ENCODE measurements around the gene SAMD4B.

The SAMD4B gene

DNA sequence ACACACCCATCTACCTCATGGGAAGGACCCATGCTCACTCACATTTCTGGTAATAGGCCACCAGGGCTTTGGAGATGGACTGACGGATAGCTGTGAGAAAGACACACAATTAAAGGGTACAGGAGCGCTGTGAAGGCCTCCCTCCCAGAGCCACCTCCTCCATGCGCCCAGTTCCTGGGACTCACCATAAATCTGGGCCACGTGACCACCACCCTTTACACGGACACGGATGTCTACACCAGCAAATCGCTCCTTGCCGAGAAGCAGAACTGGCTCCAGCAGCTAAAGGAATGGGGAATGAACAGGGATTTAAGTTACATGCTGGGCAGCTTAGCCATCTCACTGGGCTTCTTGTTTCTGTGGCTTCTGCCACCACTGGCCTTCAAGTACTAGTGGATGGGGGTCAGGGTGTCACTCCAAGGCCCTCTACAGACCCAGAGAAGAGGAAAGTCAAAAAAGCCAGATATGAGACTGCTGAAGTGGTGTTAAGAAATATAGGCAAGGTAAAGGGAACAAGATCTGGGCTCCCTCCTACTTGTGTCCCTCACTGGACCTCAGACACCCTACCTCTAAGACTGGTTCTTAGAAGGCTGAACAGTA, 91.4 kb downstream of the SAMD4B start:
- no peak for DNase-seq

DNA sequence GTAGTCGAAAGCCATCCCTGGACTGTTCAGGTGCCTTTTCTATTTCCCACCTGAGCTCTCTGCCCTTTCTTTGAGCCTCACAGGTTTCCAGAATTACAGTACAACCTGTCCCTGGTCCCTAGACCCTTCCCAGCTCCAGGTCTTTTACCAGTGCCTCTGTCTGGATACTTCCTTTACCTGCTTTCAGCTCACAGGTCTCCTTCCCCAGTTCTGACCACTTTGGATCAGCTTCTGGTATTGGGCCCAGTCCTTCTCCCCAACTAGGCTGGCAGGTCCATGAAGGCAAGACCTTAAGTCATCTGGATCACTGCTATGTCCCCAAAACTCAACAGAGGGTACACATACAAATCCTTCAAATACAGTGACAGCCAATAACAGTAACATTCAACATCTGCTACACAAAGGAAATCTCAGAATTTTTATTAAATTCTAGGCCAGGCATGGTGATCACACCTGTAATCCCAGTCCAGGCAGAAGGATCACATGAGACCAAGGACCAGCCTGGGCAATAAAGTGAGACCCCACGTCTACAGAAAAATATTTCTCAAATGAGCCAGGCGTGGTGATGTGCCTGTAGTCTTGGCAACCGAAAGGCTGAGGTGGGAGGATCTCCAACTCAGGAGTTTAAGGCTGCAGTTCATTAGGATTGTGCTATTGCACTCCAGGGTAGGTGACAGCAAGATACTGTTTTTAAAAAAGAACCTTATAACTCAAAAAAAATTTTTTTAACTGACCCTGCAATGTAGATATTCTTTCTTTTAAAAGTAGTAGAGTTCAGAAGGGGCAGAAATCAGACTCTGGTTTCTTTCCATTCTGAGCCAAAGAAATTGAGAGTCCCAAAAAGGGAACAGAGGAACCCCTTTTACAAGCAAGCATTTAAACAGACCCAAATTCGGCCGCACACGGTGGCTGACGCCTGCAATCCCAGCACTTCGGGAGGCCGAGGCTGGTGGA, 92.2 kb downstream of the SAMD4B start:
- DNase-seq: no peak

All from NCI-H2227 treated with DMSO at 0.1 percent for 48 hours (cell line).